GM10266 (cell line): Measurements from ENCODE around the gene CDH22.

Experiments used
- DNase-seq: peaks from one replicate; pipeline ENCODE4 v3.0.0; 2012; ENCODE audit errors: extremely low spot score
- CTCF ChIP-seq: IDR thresholded peaks from 2 replicates; pipeline ENCODE4 v1.5.1; 2012; ENCODE audit warnings: mild to moderate bottlenecking, low read depth; ENCODE audit not compliant: control insufficient read depth, insufficient read depth; ENCODE audit errors: missing control alignments

The CDH22 gene

GRCh38 chr20:46172455-46172854 lies 135.8 kb downstream of the CDH22 start:
- no peak for DNase-seq
- no peak for TF ChIP-seq CTCF

- DNase-seq: no peak
These were observed 136.4 kb downstream of the CDH22 start for GRCh38 chr20:46171909-46172308.

GRCh38 chr20:46171476-46171875 lies 136.8 kb downstream of the CDH22 start:
- no peak for TF ChIP-seq CTCF
- no peak for DNase-seq

More at GRCh38 chr20:46171909-46172308, 136.4 kb downstream of the CDH22 start:
- no peak for TF ChIP-seq CTCF

GRCh38 chr20:46169245-46170171 lies 138.8 kb downstream of the CDH22 start:
- no peak for TF ChIP-seq CTCF
- DNase-seq: no peak

DNA sequence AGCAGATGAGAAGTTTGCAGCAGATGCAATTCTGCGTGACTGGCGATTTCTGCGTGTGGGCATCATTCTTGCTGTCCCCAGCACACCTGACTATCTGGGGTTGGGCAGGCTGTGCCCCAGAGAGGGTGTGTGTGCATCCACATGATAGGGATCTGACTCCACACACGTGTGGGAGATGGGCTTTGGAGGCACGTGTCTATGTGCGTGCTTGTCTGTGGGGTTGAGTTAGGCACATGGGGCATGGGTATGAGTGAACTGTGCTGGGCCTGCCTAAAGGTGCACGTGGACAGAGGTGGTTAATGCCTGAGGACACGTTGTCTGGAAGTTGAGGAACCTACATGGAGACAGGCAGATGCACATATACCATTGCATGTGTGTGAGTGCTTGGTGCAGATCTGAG lies 139.9 kb downstream of the CDH22 start:
- DNase-seq: no peak
- TF ChIP-seq CTCF: no peak

DNA sequence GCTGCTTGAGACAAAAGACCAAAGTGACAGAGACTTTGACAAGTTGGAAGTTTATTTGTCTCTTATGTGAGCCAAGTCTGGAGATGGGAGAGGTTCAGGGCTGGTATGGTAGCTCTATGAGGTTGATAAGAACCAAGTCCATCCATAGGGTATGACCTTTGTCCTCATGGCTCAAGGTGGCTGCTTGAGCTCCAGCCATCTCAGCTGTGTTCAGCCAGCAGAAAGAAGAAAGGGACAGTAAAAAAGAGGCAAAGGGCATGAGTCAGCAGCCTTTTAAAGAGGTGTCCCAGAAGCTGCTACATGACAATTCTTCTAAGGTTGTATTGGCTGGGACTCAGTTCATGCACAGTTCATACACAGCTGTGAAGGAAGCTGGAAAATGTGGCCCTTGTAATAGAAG lies 141.2 kb downstream of the CDH22 start:
- no peak for TF ChIP-seq CTCF
- DNase-seq: no peak

GRCh38 chr20:46164254-46164653 lies 144.0 kb downstream of the CDH22 start:
- no peak for DNase-seq
- no peak for TF ChIP-seq CTCF
